ENCODE results near the gene CTBP1. TPM values are rescaled to one million over a fixed set of nuclear protein-coding genes. Genes with fewer than 3 reads are reported as not detected.

The CTBP1 gene
- total RNA-seq, 1 experiment from 2014 or later, result 153 TPM

DNA sequence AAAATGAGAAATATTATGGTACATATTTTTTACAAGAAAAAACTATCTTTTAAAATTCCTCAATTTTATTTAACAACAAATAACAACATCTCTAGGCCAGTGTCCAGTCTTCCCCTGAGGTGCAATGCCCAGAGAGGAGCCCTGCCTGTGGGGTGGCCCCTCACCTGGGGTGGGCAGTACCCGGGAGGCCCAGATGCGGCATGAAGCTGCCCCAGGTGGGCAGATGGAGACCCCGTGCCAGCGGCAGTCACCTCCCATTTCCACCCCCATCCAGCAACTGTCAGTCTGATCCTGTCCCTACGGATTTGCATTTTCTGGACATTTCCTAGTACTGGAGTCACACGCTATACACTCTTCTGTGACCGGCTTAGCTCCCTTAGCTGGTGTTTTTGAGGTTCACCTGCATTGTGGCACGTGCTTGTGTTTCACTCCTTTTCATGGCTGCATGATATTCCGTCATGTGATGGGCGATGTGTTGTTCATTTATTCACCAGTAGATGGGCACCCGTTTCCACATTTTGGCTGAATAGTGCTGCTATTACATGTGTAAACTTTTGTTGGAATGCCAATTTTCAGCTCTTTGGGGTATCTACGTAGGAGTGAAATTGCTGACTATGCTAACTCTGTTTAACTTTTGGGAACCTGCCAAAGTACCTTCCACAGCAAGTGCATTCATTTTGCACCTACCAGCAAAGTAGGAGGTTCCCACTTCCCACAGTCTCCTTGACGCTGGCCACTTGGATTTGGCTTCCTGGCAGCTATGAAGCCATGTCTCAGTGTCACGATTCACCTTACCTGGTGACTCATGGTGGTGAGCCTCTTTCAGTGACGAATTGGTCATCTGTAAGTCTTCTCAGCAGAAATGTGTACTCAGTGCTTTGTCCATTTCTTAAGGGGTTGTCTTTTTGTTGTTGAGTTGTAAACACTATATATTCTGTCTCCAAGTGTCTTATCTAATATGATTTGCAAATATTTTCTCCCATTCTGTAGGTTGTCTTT lies 29.0 kb upstream of the CTBP1 start:
- ChIA-PET CTCF (no interaction called here), POLR2A (ENCODE audit: unreplicated experiment) (no interaction called here)
- H3K79me2 ChIP-seq (ENCODE audit: low read depth), result no peaks in the 10 kb centered on the region
- no peak overlapping the region for H3K4me2 ChIP-seq
- H3K9me3 ChIP-seq (ENCODE audit: insufficient read depth, low read depth), result no peaks in the 10 kb centered on the region
- TF ChIP-seq, protein P1, sequence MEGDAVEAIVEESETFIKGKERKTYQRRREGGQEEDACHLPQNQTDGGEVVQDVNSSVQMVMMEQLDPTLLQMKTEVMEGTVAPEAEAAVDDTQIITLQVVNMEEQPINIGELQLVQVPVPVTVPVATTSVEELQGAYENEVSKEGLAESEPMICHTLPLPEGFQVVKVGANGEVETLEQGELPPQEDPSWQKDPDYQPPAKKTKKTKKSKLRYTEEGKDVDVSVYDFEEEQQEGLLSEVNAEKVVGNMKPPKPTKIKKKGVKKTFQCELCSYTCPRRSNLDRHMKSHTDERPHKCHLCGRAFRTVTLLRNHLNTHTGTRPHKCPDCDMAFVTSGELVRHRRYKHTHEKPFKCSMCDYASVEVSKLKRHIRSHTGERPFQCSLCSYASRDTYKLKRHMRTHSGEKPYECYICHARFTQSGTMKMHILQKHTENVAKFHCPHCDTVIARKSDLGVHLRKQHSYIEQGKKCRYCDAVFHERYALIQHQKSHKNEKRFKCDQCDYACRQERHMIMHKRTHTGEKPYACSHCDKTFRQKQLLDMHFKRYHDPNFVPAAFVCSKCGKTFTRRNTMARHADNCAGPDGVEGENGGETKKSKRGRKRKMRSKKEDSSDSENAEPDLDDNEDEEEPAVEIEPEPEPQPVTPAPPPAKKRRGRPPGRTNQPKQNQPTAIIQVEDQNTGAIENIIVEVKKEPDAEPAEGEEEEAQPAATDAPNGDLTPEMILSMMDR (conservative IDR thresholded peaks at IDR 0.05), result peak; percentile 28; the same call in 1 of the 2 replicates
- TF ChIP-seq EZH2 (IDR thresholded peaks at IDR 0.05; ENCODE audit: low read depth), result no peak
- no peak overlapping the region for H3K27ac ChIP-seq
- H3K4me1 ChIP-seq (replicated peaks; ENCODE audit: insufficient read depth), result no peaks in the 10 kb centered on the region
- H3K9me2 ChIP-seq (ENCODE audit: insufficient read depth), result no peaks in the 10 kb centered on the region
- H3K27me3 ChIP-seq (ENCODE audit: insufficient read depth, low read depth), result peaks cover 26% of the 10 kb centered on the region
- H4K20me1 ChIP-seq (ENCODE audit: insufficient read depth), result no peaks in the 10 kb centered on the region
- DNase-seq, result peak; percentile 30 to 71
- no TSS peak for BruUV-seq (replicated peaks)
- intact Hi-C loops (cut with micrococcal nuclease; ENCODE audit: unreplicated experiment), result no loop called here
- no peak overlapping the region for H2AFZ ChIP-seq
- H3K4me3 ChIP-seq, result no peak overlapping the region
- H3K36me3 ChIP-seq (ENCODE audit: low read depth), result no peaks in the 10 kb centered on the region
- no peaks in the 10 kb centered on the region; the same call in 1 of the 2 replicates for H3F3A ChIP-seq (ENCODE audit: insufficient read depth, low read depth)

DNA sequence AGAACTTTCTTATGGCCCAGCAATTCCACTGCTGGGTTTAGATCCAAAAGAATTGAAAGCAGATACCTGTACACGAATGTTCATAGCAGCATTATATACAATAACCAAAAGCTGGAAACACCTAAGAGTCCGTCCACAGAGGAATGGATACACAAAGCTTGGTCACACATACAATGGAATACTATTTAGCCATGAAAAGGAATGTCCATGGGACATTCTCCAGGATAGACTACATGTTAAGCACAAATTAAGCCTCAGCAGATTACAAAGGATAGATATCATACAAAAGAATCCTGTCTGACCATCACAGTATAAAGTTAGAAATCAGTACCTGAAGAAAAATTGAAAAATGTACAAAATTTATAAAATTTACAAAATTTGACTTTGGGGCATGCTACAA lies 28.1 kb upstream of the CTBP1 start:
- no peak overlapping the region for H3K4me2 ChIP-seq
- POLR2A ChIA-PET (ENCODE audit: unreplicated experiment), result no interaction called here
- no peak overlapping the region for H2AFZ ChIP-seq
- H3F3A ChIP-seq (ENCODE audit: insufficient read depth, low read depth), result no peaks in the 10 kb centered on the region; the same call in 1 of the 2 replicates
- H3K27ac ChIP-seq, result no peak overlapping the region
- H3K79me2 ChIP-seq (ENCODE audit: low read depth), result no peaks in the 10 kb centered on the region
- no peaks in the 10 kb centered on the region for H3K9me2 ChIP-seq (ENCODE audit: insufficient read depth)
- no peaks in the 10 kb centered on the region for H4K20me1 ChIP-seq (ENCODE audit: insufficient read depth)
- no peaks in the 10 kb centered on the region for H3K36me3 ChIP-seq (ENCODE audit: low read depth)
- H3K9me3 ChIP-seq (ENCODE audit: insufficient read depth, low read depth), result no peaks in the 10 kb centered on the region
- CTCF ChIA-PET, result no interaction called here
- BruUV-seq (replicated peaks), result no TSS peak
- intact Hi-C loops (cut with micrococcal nuclease; ENCODE audit: unreplicated experiment), result no loop called here
- H3K27me3 ChIP-seq (ENCODE audit: insufficient read depth, low read depth), result peaks cover 26% of the 10 kb centered on the region
- TF ChIP-seq, protein P1 (conservative IDR thresholded peaks at IDR 0.05), result no peak
- TF ChIP-seq EZH2 (IDR thresholded peaks at IDR 0.05; ENCODE audit: low read depth), result no peak
- DNase-seq, result no peak
- no peak overlapping the region for H3K4me3 ChIP-seq
- no peaks in the 10 kb centered on the region for H3K4me1 ChIP-seq (replicated peaks; ENCODE audit: insufficient read depth)

DNA sequence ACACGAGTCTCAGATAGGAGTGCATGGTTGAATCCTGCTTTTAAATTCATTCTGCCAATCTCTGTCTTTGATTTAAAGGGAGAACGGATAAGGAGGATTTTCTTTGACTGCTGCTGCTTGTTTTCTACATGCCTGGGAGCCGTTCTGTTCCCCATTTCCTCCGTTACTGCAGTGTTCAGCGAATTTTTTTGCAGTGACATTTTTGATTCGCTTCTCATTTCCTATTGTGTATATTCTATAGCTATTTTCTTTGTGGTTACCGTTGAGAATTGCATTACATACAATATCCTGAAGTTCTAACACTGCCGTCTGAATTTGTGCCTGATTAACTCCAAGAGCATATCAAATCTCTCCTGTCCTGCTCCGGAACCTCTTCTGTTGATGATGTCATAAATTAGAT lies 25.9 kb upstream of the CTBP1 start:
- POLR2A ChIA-PET (ENCODE audit: unreplicated experiment), result no interaction called here
- intact Hi-C loops (cut with micrococcal nuclease; ENCODE audit: unreplicated experiment), result no loop called here
- no TSS peak for BruUV-seq (replicated peaks)

More for the DNA sequence above, 25.9 kb upstream of the CTBP1 start:
- Histone ChIP-seq H3K4me2 (no peak overlapping the region), H3K4me3 (no peak overlapping the region), H3K79me2 (ENCODE audit: low read depth) (no peaks in the 10 kb centered on the region), H3K27me3 (ENCODE audit: insufficient read depth, low read depth) (peaks cover 26% of the 10 kb centered on the region), H3K9me2 (ENCODE audit: insufficient read depth) (no peaks in the 10 kb centered on the region), H3F3A (ENCODE audit: insufficient read depth, low read depth) (no peaks in the 10 kb centered on the region; the same call in 1 of the 2 replicates), H3K4me1 (replicated peaks; ENCODE audit: insufficient read depth) (no peaks in the 10 kb centered on the region), H3K27ac (no peak overlapping the region), H4K20me1 (ENCODE audit: insufficient read depth) (no peaks in the 10 kb centered on the region), H3K36me3 (ENCODE audit: low read depth) (no peaks in the 10 kb centered on the region), H3K9me3 (ENCODE audit: insufficient read depth, low read depth) (no peaks in the 10 kb centered on the region; the same call in 1 of the 2 replicates), H2AFZ (no peak overlapping the region)
- CTCF ChIA-PET, result no interaction called here
- DNase-seq, result no peak
- TF ChIP-seq, protein P1 (conservative IDR thresholded peaks at IDR 0.05), result no peak
- no peak for TF ChIP-seq EZH2 (IDR thresholded peaks at IDR 0.05; ENCODE audit: low read depth)
